ENCODE results near the gene LRIF1. TPM values are rescaled to one million over a fixed set of nuclear protein-coding genes. Genes with fewer than 3 reads are reported as not detected.
A peak's percentile ranks its signal among the peaks of the same experiment; 100 is the strongest.

LRIF1 gene
- total and polyA plus RNA-seq, 5 experiments from 2014 or later = 22.2 to 26.4 (median 25.9) TPM

DNA sequence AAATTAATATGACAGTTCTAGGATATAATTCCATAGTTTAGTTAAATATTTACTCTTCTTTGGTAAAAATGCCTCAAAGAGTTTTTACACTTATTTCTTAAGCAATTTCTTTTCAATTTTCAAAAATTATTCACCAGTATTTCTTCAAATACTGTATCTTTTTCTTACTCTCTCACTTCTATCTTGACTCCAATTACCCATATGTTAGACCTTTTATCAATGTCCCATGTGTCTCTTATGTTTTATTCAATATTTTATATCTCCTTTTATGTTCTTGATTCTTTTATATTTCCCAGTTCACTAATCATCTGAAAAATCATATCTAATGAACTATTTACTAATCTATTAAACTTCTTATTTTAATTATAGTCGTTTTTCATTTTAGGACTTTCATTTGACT, 11.5 kb upstream of the LRIF1 start:
- no peak for DNase-seq
- no peak overlapping the region for H3K27ac Mint-ChIP-seq
- no peak overlapping the region for H3K4me3 Mint-ChIP-seq
- H3K36me3 Mint-ChIP-seq = peaks cover 0 to 35% (median 29%) of the 10 kb centered on the region in 3 donors
- peaks cover 16 to 58% (median 38%) of the 10 kb centered on the region in 9 donors for H3K9me3 Mint-ChIP-seq
- POLR2A ChIA-PET = no interaction called here
- ATAC-seq = no peak
- peaks cover 25 to 67% (median 36%) of the 10 kb centered on the region in 5 donors for H3K27me3 Mint-ChIP-seq
- H3K4me1 Mint-ChIP-seq = no peaks in the 10 kb centered on the region

DNA sequence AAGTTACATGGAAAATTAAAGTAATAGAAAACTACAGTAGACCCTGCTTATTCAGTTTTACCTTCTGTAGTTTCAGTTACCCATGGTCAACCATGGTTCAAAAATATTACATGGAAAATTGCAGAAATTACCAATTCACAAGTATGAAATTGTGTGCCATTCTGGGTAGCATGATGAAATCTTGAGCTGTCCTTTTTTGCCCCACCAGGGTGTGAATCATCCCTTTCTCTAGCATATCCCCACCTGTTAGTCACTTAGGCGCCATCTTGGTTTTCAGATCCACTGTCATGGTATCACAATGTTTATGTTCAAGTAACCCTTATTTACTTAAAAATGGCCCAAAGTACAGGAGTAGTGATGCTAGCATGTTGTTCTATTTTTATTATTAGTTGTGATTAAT, 3.5 kb upstream of the LRIF1 start:
- POLR2A ChIA-PET = no interaction called here

DNA sequence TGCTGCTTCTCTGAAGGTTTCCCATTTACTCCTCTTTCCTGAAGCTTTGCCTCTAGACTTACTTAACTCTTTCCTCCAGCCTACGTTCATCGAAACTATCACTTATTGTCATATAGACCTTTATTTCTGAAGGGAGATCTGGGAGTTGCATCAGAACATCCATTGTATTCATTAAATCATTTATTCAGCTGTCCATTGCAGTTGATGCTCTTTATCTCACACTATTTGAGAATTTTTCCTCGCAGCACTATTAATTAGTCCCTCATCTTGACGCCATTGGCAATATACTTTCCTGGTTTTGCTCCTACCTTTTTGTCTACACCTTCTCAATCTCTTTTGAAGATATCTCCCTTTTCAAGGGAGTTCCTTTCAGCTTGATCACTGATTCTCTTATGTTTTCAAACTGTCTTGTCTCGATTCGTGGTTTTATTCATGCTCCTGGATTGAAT, 757 bp upstream of the LRIF1 start:
- Mint-ChIP-seq H3K36me3 (peaks cover 17 to 54% (median 51%) of the 10 kb centered on the region in 3 donors), H3K4me3 (peak overlapping the region; percentile 79 to 99 (median 94)), H3K4me1 (peaks cover 23 to 38% (median 30%) of the 10 kb centered on the region in 4 donors), H3K27ac (peak overlapping the region; percentile 89 to 100 (median 99)), H3K27me3 (peaks cover 8 to 23% (median 14%) of the 10 kb centered on the region in 5 donors), H3K9me3 (peaks cover 21 to 88% (median 56%) of the 10 kb centered on the region in 9 donors)
- POLR2A ChIA-PET = interaction anchor here (0.6 to 2.0 kb wide), 23 partner anchors 11 to 625 kb away, joined by 3 to 22 read pairs (median 4); partner anchors contain the start of genes CD53 and RBM15
- no peak for ATAC-seq
- DNase-seq = no peak

More for the DNA sequence above, 3.5 kb upstream of the LRIF1 start:
- DNase-seq (no peak), ATAC-seq (no peak)
- Mint-ChIP-seq H3K9me3 (peaks cover 13 to 92% (median 54%) of the 10 kb centered on the region in 9 donors), H3K36me3 (peaks cover 4 to 59% (median 46%) of the 10 kb centered on the region in 3 donors), H3K4me1 (peaks cover 15 to 19% (median 17%) of the 10 kb centered on the region in 4 donors), H3K27me3 (peaks cover 25 to 51% (median 30%) of the 10 kb centered on the region in 5 donors), H3K27ac (no peak overlapping the region), H3K4me3 (no peak overlapping the region)

DNA sequence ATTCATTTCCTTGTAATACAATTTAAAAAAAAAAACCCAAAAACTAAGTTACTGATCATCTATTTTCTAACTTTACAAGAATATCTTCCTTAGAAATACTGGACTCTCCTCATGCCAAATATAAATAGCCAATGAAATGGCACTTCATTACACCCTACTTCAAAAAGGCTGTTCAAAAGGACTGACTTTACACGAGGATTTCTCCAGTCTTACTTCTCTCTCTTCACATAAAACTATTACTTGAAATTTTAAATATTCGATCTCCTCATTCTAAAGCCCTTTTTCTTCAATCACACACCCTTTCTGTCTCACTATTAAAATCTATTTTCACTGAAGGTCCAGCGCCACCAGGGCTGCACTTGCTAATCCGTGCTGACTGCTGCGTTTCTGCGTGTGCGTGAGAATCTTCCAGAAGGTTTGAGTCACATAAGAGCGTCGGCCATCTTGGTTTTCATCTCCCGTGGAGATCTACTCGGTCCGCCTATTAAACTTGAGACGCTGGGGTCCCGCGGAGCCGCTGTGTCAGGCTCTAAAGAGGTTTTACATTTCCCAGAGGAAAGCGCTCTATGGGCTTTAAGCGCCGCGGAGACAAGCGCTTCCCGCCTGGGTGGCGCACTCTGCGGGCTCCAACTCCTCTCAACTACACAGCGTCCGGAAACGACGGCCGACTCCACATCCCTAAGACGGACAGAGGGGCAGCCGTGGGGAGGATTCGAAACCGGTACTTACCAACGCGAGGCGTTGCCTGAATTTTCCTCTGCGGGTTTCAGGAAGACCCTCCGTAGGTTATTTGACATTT, 631 bp downstream of the LRIF1 start:
- H3K27ac Mint-ChIP-seq = peak overlapping the region; percentile 89 to 100 (median 99)
- DNase-seq (peak in 7 of 10 donors; percentile 22 to 79 (median 41)), ATAC-seq (peak; percentile 17 to 43)
- H3K9me3 Mint-ChIP-seq = peaks cover 20 to 77% (median 55%) of the 10 kb centered on the region in 9 donors
- H3K4me1 Mint-ChIP-seq = peaks cover 23 to 40% (median 30%) of the 10 kb centered on the region in 4 donors
- H3K27me3 Mint-ChIP-seq = peaks cover 3 to 9% (median 4%) of the 10 kb centered on the region in 5 donors
- POLR2A ChIA-PET = interaction anchor here (0.9 to 2.0 kb wide), 10 partner anchors 14 to 443 kb away, joined by 3 to 22 read pairs (median 4); partner anchors contain the start of gene CD53
- H3K36me3 Mint-ChIP-seq = peaks cover 19 to 47% (median 46%) of the 10 kb centered on the region in 3 donors
- peak overlapping the region; percentile 79 to 99 (median 94) for H3K4me3 Mint-ChIP-seq

DNA sequence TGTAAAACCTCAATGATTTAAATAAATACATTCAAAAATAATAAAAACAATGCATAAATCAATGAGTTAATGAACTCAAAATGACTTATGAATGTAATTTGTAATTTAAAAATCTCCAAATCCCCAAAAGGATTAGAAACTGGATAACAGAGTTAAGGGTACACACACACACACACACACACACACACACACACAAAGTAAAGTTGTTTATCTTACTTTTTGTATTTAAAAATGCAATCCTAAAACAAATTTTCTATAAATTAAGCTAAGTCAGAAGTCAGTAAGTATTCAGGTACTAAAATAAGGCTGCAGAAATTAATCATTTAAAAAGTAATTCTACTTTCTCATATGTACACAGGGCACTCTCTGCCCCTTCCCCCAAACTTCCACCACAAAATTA, 1.8 kb downstream of the LRIF1 start:
- Mint-ChIP-seq H3K4me3 (peak overlapping the region in 5 of 10 donors; percentile 40 to 99 (median 79)), H3K4me1 (peaks cover 23 to 40% (median 30%) of the 10 kb centered on the region in 4 donors), H3K36me3 (peaks cover 19 to 44% (median 42%) of the 10 kb centered on the region in 3 donors), H3K9me3 (peaks cover 18 to 69% (median 47%) of the 10 kb centered on the region in 9 donors), H3K27ac (no peak overlapping the region), H3K27me3 (peaks cover 0 to 2% (median 0%) of the 10 kb centered on the region in 5 donors)
- DNase-seq (no peak), ATAC-seq (no peak)
- POLR2A ChIA-PET = no interaction called here

DNA sequence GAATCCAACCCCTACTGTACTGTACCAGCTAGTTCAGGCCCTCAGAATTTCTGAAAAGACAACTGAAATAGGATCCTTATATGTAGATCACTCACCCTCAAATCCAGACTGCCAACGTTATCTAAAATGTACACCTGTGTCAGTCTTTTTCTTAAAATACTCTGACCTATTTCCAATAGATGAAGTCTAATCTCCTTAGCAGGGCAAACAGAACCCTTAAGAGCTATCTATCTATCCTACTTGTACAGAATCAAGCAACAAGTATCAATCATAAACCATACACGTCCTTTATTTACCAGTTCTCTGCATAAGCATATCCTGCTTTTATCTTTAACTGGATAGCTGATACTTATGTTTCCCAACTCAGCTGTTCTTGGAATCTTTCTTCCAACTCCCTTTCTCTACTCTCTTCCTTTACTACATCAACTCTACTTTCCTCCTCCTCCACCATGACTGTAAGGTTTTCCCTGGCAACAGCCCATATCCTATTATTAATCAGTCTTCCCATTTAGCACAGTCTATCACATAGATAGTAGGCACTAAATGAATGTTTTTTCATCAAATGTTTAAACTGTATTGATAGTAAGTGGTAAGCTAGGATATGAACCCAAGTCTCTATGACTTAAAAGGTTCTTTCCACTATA, 2.8 kb downstream of the LRIF1 start:
- ATAC-seq = no peak
- Mint-ChIP-seq H3K4me1 (peaks cover 23 to 40% (median 30%) of the 10 kb centered on the region in 4 donors), H3K27ac (no peak overlapping the region), H3K27me3 (no peaks in the 10 kb centered on the region), H3K4me3 (peak overlapping the region in 8 of 10 donors; percentile 4 to 67 (median 36)), H3K36me3 (peaks cover 19 to 44% (median 42%) of the 10 kb centered on the region in 3 donors), H3K9me3 (peaks cover 18 to 61% (median 46%) of the 10 kb centered on the region in 9 donors)
- DNase-seq = no peak
- POLR2A ChIA-PET = interaction anchor here (0.8 kb wide), 1 partner anchor 288 kb away, joined by 3 read pairs; no protein-coding TSS in a partner anchor

DNA sequence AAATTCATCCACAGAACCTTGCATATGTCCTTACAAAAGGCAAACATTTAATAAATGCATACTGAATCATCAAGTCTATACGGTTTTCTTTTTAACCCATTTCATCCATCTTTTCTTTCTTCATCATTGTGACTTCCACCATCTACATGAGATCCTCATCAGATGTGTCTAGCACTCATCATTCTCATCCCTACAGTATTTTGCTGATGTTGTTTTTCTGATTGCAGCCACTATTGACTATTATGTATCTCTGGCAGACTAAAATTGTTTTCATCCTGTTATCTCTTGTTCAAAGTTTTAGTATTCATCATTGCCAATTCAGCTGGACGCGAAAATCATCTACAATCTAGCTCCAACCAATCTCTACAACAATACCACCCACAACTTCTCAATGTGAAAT, 5.9 kb downstream of the LRIF1 start:
- H3K27ac Mint-ChIP-seq = no peak overlapping the region
- ATAC-seq = no peak
- POLR2A ChIA-PET = interaction anchor here (0.6 to 0.7 kb wide), 3 partner anchors 45 to 1492 kb away, joined by 3 to 4 read pairs (median 3); no protein-coding TSS in a partner anchor
- no peak overlapping the region for H3K4me3 Mint-ChIP-seq
- no peak for DNase-seq
- peaks cover 11 to 26% (median 14%) of the 10 kb centered on the region in 4 donors for H3K4me1 Mint-ChIP-seq
- peaks cover 15 to 48% (median 35%) of the 10 kb centered on the region in 9 donors for H3K9me3 Mint-ChIP-seq
- H3K36me3 Mint-ChIP-seq = peaks cover 25 to 47% (median 41%) of the 10 kb centered on the region in 3 donors
- no peaks in the 10 kb centered on the region for H3K27me3 Mint-ChIP-seq

DNA sequence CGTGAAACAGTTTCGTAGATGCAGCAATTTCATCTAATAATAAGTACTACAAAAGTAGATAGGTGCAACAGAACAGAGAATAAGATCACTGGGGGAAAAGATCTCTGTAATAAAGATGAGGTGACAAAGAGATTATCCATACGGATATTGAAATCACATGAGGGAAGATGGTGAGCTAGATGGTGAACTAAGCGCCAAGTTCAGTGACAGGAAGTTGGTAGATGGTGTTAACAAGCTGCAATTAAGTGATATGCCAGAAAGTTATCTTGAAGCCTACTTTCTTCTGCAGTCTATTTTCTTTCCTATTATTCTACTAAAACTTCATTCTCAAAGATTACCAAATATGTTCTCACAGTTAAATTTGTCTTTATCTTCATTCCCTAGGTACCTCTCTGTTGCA, 7.1 kb downstream of the LRIF1 start:
- Mint-ChIP-seq H3K27me3 (no peaks in the 10 kb centered on the region), H3K36me3 (peaks cover 35 to 49% (median 44%) of the 10 kb centered on the region in 3 donors), H3K9me3 (peaks cover 17 to 46% (median 31%) of the 10 kb centered on the region in 9 donors), H3K27ac (no peak overlapping the region), H3K4me1 (peaks cover 11 to 16% (median 13%) of the 10 kb centered on the region in 4 donors), H3K4me3 (no peak overlapping the region)
- POLR2A ChIA-PET = no interaction called here
- DNase-seq (no peak), ATAC-seq (no peak)

DNA sequence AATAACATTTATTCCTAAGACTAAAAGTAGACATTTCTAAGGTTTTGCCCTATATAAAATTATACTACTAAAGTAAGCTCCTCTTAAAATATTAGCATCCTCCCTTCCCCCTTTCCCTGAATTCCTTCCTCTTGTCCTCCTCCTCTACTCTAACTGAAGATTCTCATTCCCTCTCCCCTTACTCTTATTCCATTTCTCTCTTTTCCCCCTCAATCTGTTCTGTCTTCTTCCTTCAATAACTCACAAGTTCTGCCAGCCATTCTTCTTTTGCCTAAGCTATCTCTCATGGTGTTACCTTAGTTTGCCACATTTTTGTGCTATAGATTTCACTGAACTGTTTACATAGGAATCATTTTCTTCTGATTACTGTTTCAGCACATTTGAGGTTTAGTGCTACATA, 10.7 kb downstream of the LRIF1 start:
- H3K4me1 Mint-ChIP-seq = peaks cover 0 to 2% (median 0%) of the 10 kb centered on the region in 4 donors

DNA sequence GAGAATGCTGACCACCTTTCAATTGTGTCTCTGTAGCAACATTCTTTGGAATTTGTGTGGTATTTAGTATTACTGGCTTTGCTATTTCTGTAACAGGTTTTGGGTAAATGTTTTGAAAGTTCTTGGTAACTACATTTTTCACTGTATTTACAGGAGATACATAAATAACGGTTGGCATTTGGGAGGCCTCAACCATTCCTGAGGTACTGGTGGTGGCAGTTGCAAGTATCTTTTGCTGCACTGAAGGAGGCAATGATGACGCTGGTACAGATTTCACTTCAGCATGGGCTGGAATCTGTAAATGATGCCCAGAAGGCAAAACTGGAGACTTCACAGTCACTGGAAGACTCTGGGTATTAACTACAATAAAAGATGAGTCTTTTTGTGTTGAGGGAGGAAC, 11.7 kb downstream of the LRIF1 start:
- POLR2A ChIA-PET = no interaction called here
- Mint-ChIP-seq H3K36me3 (peaks cover 53 to 65% (median 53%) of the 10 kb centered on the region in 3 donors), H3K27ac (no peak overlapping the region), H3K9me3 (peaks cover 14 to 65% (median 29%) of the 10 kb centered on the region in 9 donors), H3K27me3 (no peaks in the 10 kb centered on the region), H3K4me1 (peaks cover 0 to 2% (median 0%) of the 10 kb centered on the region in 4 donors), H3K4me3 (no peak overlapping the region)
- ATAC-seq (no peak), DNase-seq (no peak)

More for the DNA sequence above, 10.7 kb downstream of the LRIF1 start:
- H3K4me3 Mint-ChIP-seq = no peak overlapping the region
- H3K36me3 Mint-ChIP-seq = peaks cover 49 to 56% (median 51%) of the 10 kb centered on the region in 3 donors
- H3K27me3 Mint-ChIP-seq = no peaks in the 10 kb centered on the region
- DNase-seq (no peak), ATAC-seq (no peak)
- POLR2A ChIA-PET = interaction anchor here (0.8 to 1.4 kb wide), 2 partner anchors 11 to 64 kb away, joined by 3 read pairs; partner anchors contain the start of gene LRIF1
- H3K27ac Mint-ChIP-seq = peak overlapping the region in 1 of 10 donors; percentile 2
- peaks cover 13 to 61% (median 29%) of the 10 kb centered on the region in 9 donors for H3K9me3 Mint-ChIP-seq

DNA sequence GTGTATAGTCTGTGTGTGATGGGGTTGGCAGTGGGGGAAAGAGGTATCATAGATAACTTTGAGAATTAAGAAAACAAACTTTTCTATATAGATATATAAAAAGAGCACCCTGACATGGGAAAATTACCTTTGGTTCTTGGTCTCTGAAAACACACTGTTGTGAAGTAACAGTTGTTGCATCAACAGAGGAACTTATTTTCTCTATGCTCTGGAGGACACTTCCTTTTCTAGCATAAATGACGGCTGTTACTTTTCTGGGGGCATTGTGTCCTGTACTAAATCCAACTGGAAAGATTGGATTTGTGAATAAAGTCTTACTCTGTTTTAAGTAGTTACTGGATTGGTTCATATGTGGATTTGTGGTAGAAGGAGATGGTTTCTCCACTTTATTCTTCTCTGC, 12.6 kb downstream of the LRIF1 start:
- H3K27me3 Mint-ChIP-seq = no peaks in the 10 kb centered on the region
- POLR2A ChIA-PET = no interaction called here
- H3K9me3 Mint-ChIP-seq = peaks cover 16 to 70% (median 30%) of the 10 kb centered on the region in 9 donors
- H3K4me1 Mint-ChIP-seq = peaks cover 0 to 2% (median 0%) of the 10 kb centered on the region in 4 donors
- H3K36me3 Mint-ChIP-seq = peaks cover 53 to 70% (median 57%) of the 10 kb centered on the region in 3 donors
- no peak overlapping the region for H3K27ac Mint-ChIP-seq
- ATAC-seq = no peak
- no peak for DNase-seq
- H3K4me3 Mint-ChIP-seq = no peak overlapping the region

Measured in naive thymus-derived CD8-positive, alpha-beta T cell (primary cell).